Skeletal muscle tissue (tissue), 4 donors: ENCODE measurements around the gene CTAGE8. TPM values are rescaled to one million over a fixed set of nuclear protein-coding genes. Genes with fewer than 3 reads are reported as not detected.
"Not testable (repeated sequence)": the region's sequence is repeated elsewhere in the genome, so short reads cannot be mapped to it uniquely, and the experiment has no call there.

Experiments
- H3K27ac ChIP-seq: one replicate; pipeline ENCODE4 v1.7.0; 2013; ENCODE audit warnings: mild to moderate bottlenecking, low read depth, low read length, inconsistent platforms
- H3K27me3 ChIP-seq, 3 donors: one replicate each; pipeline ENCODE4 v1.7.0; 2013; ENCODE audit warnings: low read length in 3 of 3; ENCODE audit not compliant: control insufficient read depth in 3 of 3, insufficient read depth in 3 of 3
- H3K36me3 ChIP-seq, 3 donors: one replicate each; pipeline ENCODE4 v1.7.0; 2013; ENCODE audit warnings: low read length in 3 of 3; ENCODE audit not compliant: control insufficient read depth in 3 of 3, insufficient read depth in 3 of 3
- H3K4me1 ChIP-seq, 3 donors: one replicate each; pipeline ENCODE4 v1.7.0; 2013; ENCODE audit warnings: low read length in 3 of 3, mild to moderate bottlenecking in 3 of 3; ENCODE audit not compliant: control insufficient read depth in 3 of 3, insufficient read depth in 3 of 3
- H3K4me3 ChIP-seq, 3 donors: one replicate each; pipeline ENCODE4 v1.7.0; 2013; ENCODE audit warnings: low read length in 3 of 3
- H3K9ac ChIP-seq, 3 donors: one replicate each; pipeline ENCODE4 v1.7.0; 2013; ENCODE audit warnings: low read length in 3 of 3, mild to moderate bottlenecking in 3 of 3, moderate library complexity in 2 of 3, low read depth in 1 of 3
- H3K9me3 ChIP-seq, 3 donors: one replicate each; pipeline ENCODE4 v1.7.0; 2013; ENCODE audit warnings: low read length in 3 of 3; ENCODE audit not compliant: control insufficient read depth in 3 of 3
- total RNA-seq: library from RNA; depleted of rRNA; stranded (reverse); fragments of >200 nt; gene quantifications from one replicate; pipeline ENCODE4 v1.2.3, GENCODE V29; 2014
- donor health status: Osteomylitis.

CTAGE8 gene
- total RNA-seq, 1 donor from 2014 or later = not detected

DNA sequence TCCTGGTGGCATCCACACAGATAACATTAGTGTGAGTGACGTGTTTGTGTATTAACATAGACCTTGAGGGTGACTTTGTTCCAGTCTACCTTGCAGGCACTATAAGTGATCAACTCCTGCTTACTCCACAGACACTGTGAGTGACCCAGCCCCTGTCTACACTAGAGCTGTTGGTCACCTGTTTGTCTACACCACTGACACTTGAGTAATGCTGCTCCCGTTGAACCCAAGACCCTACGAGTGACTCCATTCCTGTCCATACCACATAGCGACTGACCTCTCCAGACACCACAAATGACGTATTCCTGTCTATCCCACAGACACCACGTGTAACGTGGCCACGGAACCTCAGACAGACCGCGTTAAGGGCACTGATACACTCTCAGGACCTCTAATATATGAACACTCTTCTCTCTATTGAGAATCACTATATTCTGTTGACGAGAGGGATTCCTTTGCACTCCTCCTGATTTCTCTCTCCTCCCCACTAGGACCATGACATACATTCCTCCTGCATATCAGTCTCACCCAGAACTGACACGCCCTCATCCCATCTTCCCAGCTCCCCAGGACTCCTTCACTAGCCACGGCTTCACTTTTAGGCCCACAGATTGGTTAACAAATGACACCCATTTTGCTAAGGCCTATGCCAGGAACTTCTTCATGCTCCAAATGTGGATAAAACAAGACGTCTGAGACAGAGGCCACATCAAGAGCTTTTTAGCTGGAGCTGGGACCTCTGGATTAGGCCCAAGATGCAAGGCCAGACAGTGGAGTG lies 23.5 kb upstream of the CTAGE8 start:
- not testable (repeated sequence) for H3K9me3 ChIP-seq, H3K27ac ChIP-seq, H3K4me1 ChIP-seq, H3K27me3 ChIP-seq, H3K4me3 ChIP-seq, H3K9ac ChIP-seq, H3K36me3 ChIP-seq

GRCh38 chr7:144291607-144292006 lies 22.5 kb upstream of the CTAGE8 start:
- not testable (repeated sequence) for H3K36me3 ChIP-seq, H3K9ac ChIP-seq, H3K4me3 ChIP-seq, H3K9me3 ChIP-seq, H3K27ac ChIP-seq, H3K27me3 ChIP-seq, H3K4me1 ChIP-seq

DNA sequence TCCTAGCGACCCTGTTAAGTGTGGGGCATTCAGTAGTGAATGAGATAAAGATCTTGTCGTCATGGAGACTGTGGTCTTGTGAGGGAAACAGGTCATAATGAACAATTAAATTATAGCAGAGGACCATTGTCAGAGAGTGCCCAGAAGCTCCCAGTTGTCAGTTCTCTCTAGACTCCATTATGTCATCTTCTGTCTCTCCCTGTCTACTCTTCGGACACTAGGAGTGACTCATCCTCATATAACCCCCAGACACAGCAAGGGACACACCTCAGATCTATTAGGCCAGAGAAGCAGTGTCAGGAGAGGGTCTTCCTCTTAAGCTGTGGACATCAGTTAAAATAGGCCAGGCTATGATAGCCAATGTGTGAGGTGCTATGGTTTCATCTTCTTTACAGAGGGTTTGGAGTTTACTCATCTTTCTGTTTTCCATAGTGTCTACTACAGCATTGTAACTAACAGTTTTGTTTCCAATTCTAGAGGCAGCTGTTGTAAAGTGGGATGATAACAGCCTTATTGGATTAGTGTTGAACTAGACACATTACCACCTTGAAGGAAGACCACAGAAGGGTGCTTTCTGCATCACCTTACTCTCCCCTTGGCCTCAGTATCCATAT lies 18.2 kb upstream of the CTAGE8 start:
- H3K27me3 ChIP-seq, H3K4me1 ChIP-seq, H3K36me3 ChIP-seq, H3K9me3 ChIP-seq, H3K9ac ChIP-seq, H3K4me3 ChIP-seq, H3K27ac ChIP-seq: not testable (repeated sequence)

DNA sequence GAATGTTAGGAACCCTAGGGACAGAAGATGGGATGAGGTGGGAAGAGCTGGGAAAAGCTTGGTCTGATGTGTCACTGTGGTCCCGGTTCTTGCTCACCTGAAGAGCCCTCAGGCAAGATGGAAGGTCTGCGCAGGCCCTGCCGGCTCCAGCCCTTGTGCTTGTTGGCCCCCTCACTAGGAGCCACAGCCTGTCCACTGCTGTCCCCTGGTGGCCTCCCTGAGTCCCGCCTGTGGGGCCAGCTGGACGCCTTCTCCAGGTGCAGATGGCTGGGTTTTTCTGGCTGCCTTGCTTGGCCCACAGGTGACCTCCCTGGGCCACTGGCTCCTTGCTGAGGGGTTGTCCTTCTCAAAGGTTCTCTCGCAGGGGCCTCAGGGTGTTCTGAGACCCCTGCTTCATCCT lies 14.6 kb upstream of the CTAGE8 start:
- not testable (repeated sequence) for H3K4me3 ChIP-seq, H3K9me3 ChIP-seq, H3K27me3 ChIP-seq, H3K9ac ChIP-seq, H3K27ac ChIP-seq, H3K4me1 ChIP-seq, H3K36me3 ChIP-seq

GRCh38 chr7:144282490-144282889 lies 13.4 kb upstream of the CTAGE8 start:
- not testable (repeated sequence) for H3K9ac ChIP-seq, H3K4me1 ChIP-seq, H3K27ac ChIP-seq, H3K36me3 ChIP-seq, H3K27me3 ChIP-seq, H3K4me3 ChIP-seq, H3K9me3 ChIP-seq

DNA sequence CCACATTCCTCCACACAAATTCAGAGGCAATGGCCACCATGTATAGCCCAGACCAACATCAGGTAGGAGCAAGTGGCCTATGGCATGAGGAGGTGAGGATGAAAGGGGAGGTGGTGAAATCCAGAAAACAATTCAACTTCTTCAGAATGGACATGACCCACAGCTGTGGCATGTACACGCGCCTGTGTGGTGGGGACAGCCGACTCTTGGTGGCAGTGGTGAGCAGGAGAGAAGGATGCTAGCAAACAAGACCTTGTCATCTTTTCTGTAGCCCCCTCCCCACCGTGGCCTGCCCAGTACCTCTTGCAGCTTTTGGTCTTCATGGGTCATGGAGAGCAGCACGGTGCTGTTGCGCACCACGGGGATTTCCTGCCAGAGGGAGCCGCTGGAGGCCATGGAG lies 12.9 kb upstream of the CTAGE8 start:
- not testable (repeated sequence) for H3K9me3 ChIP-seq, H3K4me3 ChIP-seq, H3K36me3 ChIP-seq, H3K4me1 ChIP-seq, H3K9ac ChIP-seq, H3K27ac ChIP-seq, H3K27me3 ChIP-seq

- H3K9me3 ChIP-seq, H3K27ac ChIP-seq, H3K4me3 ChIP-seq, H3K9ac ChIP-seq, H3K27me3 ChIP-seq, H3K36me3 ChIP-seq, H3K4me1 ChIP-seq: not testable (repeated sequence)
Measured at GRCh38 chr7:144280010-144280409, 10.9 kb upstream of the CTAGE8 start.

GRCh38 chr7:144275281-144275680 lies 6.2 kb upstream of the CTAGE8 start:
- H3K9ac ChIP-seq, H3K9me3 ChIP-seq, H3K36me3 ChIP-seq, H3K27me3 ChIP-seq, H3K4me3 ChIP-seq, H3K27ac ChIP-seq, H3K4me1 ChIP-seq: not testable (repeated sequence)

- H3K36me3 ChIP-seq, H3K9ac ChIP-seq, H3K27ac ChIP-seq, H3K9me3 ChIP-seq, H3K4me1 ChIP-seq, H3K4me3 ChIP-seq, H3K27me3 ChIP-seq: not testable (repeated sequence)
Measured at GRCh38 chr7:144264692-144265091, 4.4 kb downstream of the CTAGE8 start, which contains the start of gene OR2A7. Gene OR2A7 (minus strand): TSS chr7:144264792. CDS start chr7:144259628, 5,164 bp downstream.

DNA sequence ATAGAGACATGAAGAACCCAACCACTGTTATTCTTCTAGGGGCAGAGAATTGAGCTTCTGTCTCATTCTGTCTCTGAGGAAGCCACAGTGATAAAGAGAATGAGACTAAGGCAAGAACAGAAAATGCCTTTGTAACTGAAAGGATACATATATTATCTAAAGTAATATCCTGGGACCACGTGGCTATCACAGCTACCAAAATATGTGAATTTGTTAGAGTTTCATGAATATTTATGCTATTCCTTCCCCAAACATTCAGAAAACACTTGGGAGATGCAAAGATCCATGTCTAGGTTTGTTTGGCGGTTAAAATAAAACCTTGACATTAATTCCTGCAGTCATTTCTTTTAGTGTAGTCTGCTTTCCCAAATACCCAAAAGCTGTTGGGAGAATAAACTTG lies 7.0 kb downstream of the CTAGE8 start:
- not testable (repeated sequence) for H3K27me3 ChIP-seq, H3K27ac ChIP-seq, H3K4me3 ChIP-seq, H3K9ac ChIP-seq, H3K36me3 ChIP-seq, H3K4me1 ChIP-seq, H3K9me3 ChIP-seq
